GM19023 (cell line): Measurements from ENCODE around the gene SLC35A4.

ENCODE experiments used
- ATAC-seq: cut with Tn5 transposase; IDR thresholded peaks from one replicate; pipeline ENCODE4 v1.9.1; 2021; ENCODE audit warnings: mild to moderate bottlenecking, moderate library complexity; ENCODE audit not compliant: unreplicated experiment

The SLC35A4 gene

GRCh38 chr5:140564196-140565023 lies at the start of gene SLC35A4, which contains the start of gene APBB3:
Gene SLC35A4 (plus strand): TSS chr5:140564828. CDS start chr5:140567170, 2,342 bp downstream.
Gene APBB3 (minus strand): TSS chr5:140564598. CDS start chr5:140564245, 353 bp downstream.
- ATAC-seq: peak; percentile 88

GRCh38 chr5:140524003-140524402 lies 40.6 kb upstream of the SLC35A4 start:
- ATAC-seq: no peak

GRCh38 chr5:140540227-140540626 lies 24.4 kb upstream of the SLC35A4 start:
- no peak for ATAC-seq

- ATAC-seq: no peak
These were observed 21.7 kb upstream of the SLC35A4 start for GRCh38 chr5:140542972-140543371.

GRCh38 chr5:140544986-140545385 lies 19.6 kb upstream of the SLC35A4 start:
- ATAC-seq: no peak

GRCh38 chr5:140545606-140546005 lies 19.0 kb upstream of the SLC35A4 start:
- ATAC-seq: no peak

GRCh38 chr5:140546851-140547507 lies 17.6 kb upstream of the SLC35A4 start:
- no peak for ATAC-seq

GRCh38 chr5:140547508-140548299 lies 16.9 kb upstream of the SLC35A4 start, which contains the start of gene EIF4EBP3:
Gene EIF4EBP3 (plus strand): TSS chr5:140547662. CDS start chr5:140547738, 76 bp downstream.
- peak; percentile 99 for ATAC-seq

GRCh38 chr5:140548300-140548688 lies 16.3 kb upstream of the SLC35A4 start:
- ATAC-seq: no peak

- ATAC-seq: no peak
These were observed 15.8 kb upstream of the SLC35A4 start for GRCh38 chr5:140548791-140549190.

GRCh38 chr5:140549237-140550144 lies 15.1 kb upstream of the SLC35A4 start:
- ATAC-seq: no peak

GRCh38 chr5:140550147-140551079 lies 14.2 kb upstream of the SLC35A4 start:
- no peak for ATAC-seq

- no peak for ATAC-seq
These were observed 12.8 kb upstream of the SLC35A4 start for GRCh38 chr5:140551872-140552271.

- no peak for ATAC-seq
These were observed 11.0 kb upstream of the SLC35A4 start for GRCh38 chr5:140553657-140554056.

- ATAC-seq: no peak
These were observed 10.2 kb upstream of the SLC35A4 start for GRCh38 chr5:140554454-140554853.

- ATAC-seq: no peak
These were observed 8.8 kb upstream of the SLC35A4 start for GRCh38 chr5:140555747-140556312.

- no peak for ATAC-seq
These were observed 8.2 kb upstream of the SLC35A4 start for GRCh38 chr5:140556438-140556837.

- ATAC-seq: peak; percentile 95
These were observed 7.4 kb upstream of the SLC35A4 start, which contains the start of gene SRA1 for GRCh38 chr5:140557136-140557805. Gene SRA1 (minus strand): TSS chr5:140557473. CDS start chr5:140557452, 21 bp downstream.
